Stimulated activated CD8-positive, alpha-beta memory T cell treated with anti-CD3 and anti-CD28 coated beads, Interleukin-4, amount 100 ng/mL, for 1 hour (primary cell): ENCODE measurements around the gene NGF.

Source experiments
- DNase-seq, 2 donors: peaks; one replicate each; pipeline ENCODE4 v3.0.0-alpha.2; 2020; ENCODE audit warnings: low read depth in 2 of 2, low spot score in 1 of 2

Gene NGF

GRCh38 chr1:115240297-115240696 lies 97.8 kb downstream of the NGF start:
- no peak for DNase-seq

GRCh38 chr1:115239426-115239825 lies 98.6 kb downstream of the NGF start:
- DNase-seq: no peak

GRCh38 chr1:115239148-115239422 lies 99.0 kb downstream of the NGF start:
- no peak for DNase-seq

- DNase-seq: no peak
Measured at GRCh38 chr1:115238336-115239147, 99.5 kb downstream of the NGF start.

GRCh38 chr1:115237507-115237906 lies 100.5 kb downstream of the NGF start:
- DNase-seq: no peak

- no peak for DNase-seq
Measured at GRCh38 chr1:115237023-115237422, 101.0 kb downstream of the NGF start.
